WTC11 (cell line): ENCODE results near the gene SERPINA4. TPM values are rescaled to one million over a fixed set of nuclear protein-coding genes. Genes with fewer than 3 reads are reported as not detected.

Experiments used
- ATAC-seq: fragments of 200-7000 bp; cut with Tn5 transposase; 2 replicates; pipeline ENCODE4 v1.10.0; 2021; ENCODE audit warnings: mild to moderate bottlenecking, moderate library complexity
- CTCF ChIA-PET: fragments of 300-600 bp; sonication (Branson Sonifier 250); formaldehyde crosslinking; loops from one replicate; lab custom pipeline; 2021; ENCODE audit warnings: antibody characterized with exemption; lab: Charles Lee
- POLR2A ChIA-PET: fragments of 350-600 bp; sonication (Branson Sonifier 250); formaldehyde crosslinking; loops from one replicate; lab custom pipeline; 2021; ENCODE audit warnings: antibody characterized with exemption; lab: Charles Lee
- DNase-seq: peaks from one replicate; pipeline ENCODE4 v3.0.0; 2021; ENCODE audit warnings: low spot score
- H3K27ac Mint-ChIP-seq: 2 replicates; pipeline ENCODE4 v1.8.0; 2021; ENCODE audit warnings: mixed read lengths
- H3K27me3 Mint-ChIP-seq: 2 replicates; pipeline ENCODE4 v1.8.0; 2021; ENCODE audit warnings: low read depth, mild to moderate bottlenecking, moderate library complexity, mixed read lengths
- H3K36me3 Mint-ChIP-seq: 2 replicates; pipeline ENCODE4 v1.8.0; 2021; ENCODE audit warnings: mixed read lengths
- H3K4me1 Mint-ChIP-seq: 2 replicates; pipeline ENCODE4 v1.8.0; 2022; ENCODE audit warnings: mixed read lengths
- H3K4me3 Mint-ChIP-seq: 2 replicates; pipeline ENCODE4 v1.8.0; 2021; ENCODE audit warnings: mild to moderate bottlenecking, moderate library complexity, mixed read lengths
- H3K9me3 Mint-ChIP-seq: 2 replicates; pipeline ENCODE4 v1.8.0; 2021; ENCODE audit warnings: mixed read lengths
- ATF1 ChIP-seq: sonication (generic); formaldehyde crosslinking; IDR thresholded peaks from 2 replicates; pipeline ENCODE4 v1.8.1; 2023; ENCODE audit warnings: mild to moderate bottlenecking, moderate library complexity, missing genetic modification reagents
- CREM ChIP-seq: sonication (generic); formaldehyde crosslinking; IDR thresholded peaks from 2 replicates; pipeline ENCODE4 v1.8.1; 2022; ENCODE audit warnings: mild to moderate bottlenecking, missing genetic modification reagents, moderate library complexity
- ELF4 ChIP-seq: sonication (generic); formaldehyde crosslinking; IDR thresholded peaks from 2 replicates; pipeline ENCODE4 v1.8.1; 2022; ENCODE audit warnings: low read depth, mild to moderate bottlenecking, moderate library complexity, missing genetic modification reagents
- ETV6 ChIP-seq: sonication (generic); formaldehyde crosslinking; IDR thresholded peaks from 2 replicates; pipeline ENCODE4 v1.8.1; 2022; ENCODE audit warnings: mild to moderate bottlenecking, missing genetic modification reagents
- FOXJ3 ChIP-seq: sonication (generic); formaldehyde crosslinking; IDR thresholded peaks from 2 replicates; pipeline ENCODE4 v1.9.0; 2021; ENCODE audit warnings: missing genetic modification reagents, mild to moderate bottlenecking, borderline replicate concordance
- GRHL2 ChIP-seq: fragments of 250-450 bp; sonication (Bioruptor Pico); IDR thresholded peaks from 2 replicates; pipeline ENCODE4 v1.8.0; 2022; ENCODE audit warnings: mild to moderate bottlenecking, moderate library complexity; ENCODE audit not compliant: insufficient replicate concordance, severe bottlenecking
- SP1 ChIP-seq: sonication (generic); formaldehyde crosslinking; conservative IDR thresholded peaks from 2 replicates; pipeline ENCODE4 v1.8.1; 2022; ENCODE audit warnings: missing genetic modification reagents
- ZNF232 ChIP-seq: sonication (generic); formaldehyde crosslinking; IDR thresholded peaks from 2 replicates; pipeline ENCODE4 v1.8.0; 2022; ENCODE audit warnings: mild to moderate bottlenecking, missing genetic modification reagents
- ZNF396 ChIP-seq: fragments of 250-450 bp; sonication (Bioruptor Pico); IDR thresholded peaks from 2 replicates; pipeline ENCODE4 v1.8.0; 2021; ENCODE audit warnings: mild to moderate bottlenecking, moderate library complexity, borderline replicate concordance
- total RNA-seq: library from RNA; stranded (reverse); gene quantifications from 3 replicates; pipeline ENCODE4 v1.2.3, GENCODE V29; 2021
- TF ChIP-seq, protein P1 (sequence below): sonication (generic); formaldehyde crosslinking; IDR thresholded peaks from 2 replicates; pipeline ENCODE4 v1.8.1; 2022; ENCODE audit warnings: mild to moderate bottlenecking, moderate library complexity, missing genetic modification reagents
- TF ChIP-seq, protein P2 (sequence below): sonication (generic); formaldehyde crosslinking; IDR thresholded peaks from 2 replicates; pipeline ENCODE4 v1.8.1; 2022; ENCODE audit warnings: low read depth, mild to moderate bottlenecking, moderate library complexity, missing genetic modification reagents, borderline replicate concordance
- TF ChIP-seq, protein P3 (sequence below): sonication (generic); formaldehyde crosslinking; IDR thresholded peaks from 2 replicates; pipeline ENCODE4 v1.8.1; 2022; ENCODE audit warnings: mild to moderate bottlenecking, missing genetic modification reagents, moderate library complexity, borderline replicate concordance
- TF ChIP-seq, protein P4 (sequence below): sonication (generic); formaldehyde crosslinking; IDR thresholded peaks from 2 replicates; pipeline ENCODE4 v1.8.0; 2022; ENCODE audit warnings: mild to moderate bottlenecking, missing genetic modification reagents
- TF ChIP-seq, protein P5 (sequence below): sonication (generic); formaldehyde crosslinking; IDR thresholded peaks from 2 replicates; pipeline ENCODE4 v1.8.0; 2023; ENCODE audit warnings: mild to moderate bottlenecking, missing genetic modification reagents
- TF ChIP-seq, protein P6 (sequence below): sonication (generic); formaldehyde crosslinking; IDR thresholded peaks from 2 replicates; pipeline ENCODE4 v1.8.0; 2022; ENCODE audit warnings: mild to moderate bottlenecking, missing genetic modification reagents
- TF ChIP-seq, protein P7 (sequence below): sonication (generic); formaldehyde crosslinking; IDR thresholded peaks from 2 replicates; pipeline ENCODE4 v1.8.1; 2023; ENCODE audit warnings: mild to moderate bottlenecking, missing genetic modification reagents
- TF ChIP-seq, protein P8 (sequence below): sonication (generic); formaldehyde crosslinking; conservative IDR thresholded peaks from 2 replicates; pipeline ENCODE4 v1.8.1; 2023; ENCODE audit warnings: mild to moderate bottlenecking, low read depth, missing genetic modification reagents, moderate library complexity
- TF ChIP-seq, protein P9 (sequence below): fragments of 200-600 bp; IDR thresholded peaks from 2 replicates; pipeline ENCODE4 v1.8.0; 2022; ENCODE audit warnings: antibody characterized with exemption

The SERPINA4 gene
- total RNA-seq, 1 experiment from 2014 or later: not detected

DNA sequence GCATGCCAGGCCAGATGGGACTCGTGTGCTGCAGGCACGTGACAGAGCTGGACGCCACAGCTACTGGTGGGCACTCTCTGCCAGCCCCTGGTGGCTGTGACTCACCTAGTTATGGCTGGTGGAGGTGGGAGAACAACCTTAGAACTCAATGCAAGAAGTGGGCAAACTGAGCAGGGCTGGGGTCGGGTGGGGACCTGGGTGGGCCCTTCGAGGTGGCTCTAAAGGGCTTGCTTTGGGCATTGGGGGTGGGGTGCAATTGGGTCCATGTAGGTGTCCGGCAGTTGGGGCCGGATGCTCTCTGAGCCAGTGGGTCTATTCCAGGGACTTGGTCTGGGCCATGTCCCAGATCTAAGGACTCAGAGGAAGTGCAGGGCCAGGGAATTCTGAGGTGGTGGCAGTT, 46.9 kb upstream of the SERPINA4 start:
- peaks cover 7% of the 10 kb centered on the region for H3K36me3 Mint-ChIP-seq
- CTCF ChIA-PET: interaction anchor here (2.5 kb wide), 1 partner anchor 28 kb away, joined by 8 read pairs; no protein-coding TSS in a partner anchor
- ATAC-seq (no peak), DNase-seq (no peak)
- TF ChIP-seq, protein P1, sequence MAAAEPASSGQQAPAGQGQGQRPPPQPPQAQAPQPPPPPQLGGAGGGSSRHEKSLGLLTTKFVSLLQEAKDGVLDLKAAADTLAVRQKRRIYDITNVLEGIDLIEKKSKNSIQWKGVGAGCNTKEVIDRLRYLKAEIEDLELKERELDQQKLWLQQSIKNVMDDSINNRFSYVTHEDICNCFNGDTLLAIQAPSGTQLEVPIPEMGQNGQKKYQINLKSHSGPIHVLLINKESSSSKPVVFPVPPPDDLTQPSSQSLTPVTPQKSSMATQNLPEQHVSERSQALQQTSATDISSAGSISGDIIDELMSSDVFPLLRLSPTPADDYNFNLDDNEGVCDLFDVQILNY: no peak
- TF ChIP-seq ZNF232 (CRISPR knock-in tag): no peak
- no peak for TF ChIP-seq SP1
- TF ChIP-seq, protein P2, sequence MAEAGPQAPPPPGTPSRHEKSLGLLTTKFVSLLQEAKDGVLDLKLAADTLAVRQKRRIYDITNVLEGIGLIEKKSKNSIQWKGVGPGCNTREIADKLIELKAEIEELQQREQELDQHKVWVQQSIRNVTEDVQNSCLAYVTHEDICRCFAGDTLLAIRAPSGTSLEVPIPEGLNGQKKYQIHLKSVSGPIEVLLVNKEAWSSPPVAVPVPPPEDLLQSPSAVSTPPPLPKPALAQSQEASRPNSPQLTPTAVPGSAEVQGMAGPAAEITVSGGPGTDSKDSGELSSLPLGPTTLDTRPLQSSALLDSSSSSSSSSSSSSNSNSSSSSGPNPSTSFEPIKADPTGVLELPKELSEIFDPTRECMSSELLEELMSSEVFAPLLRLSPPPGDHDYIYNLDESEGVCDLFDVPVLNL (CRISPR knock-in tag): no peak
- TF ChIP-seq, protein P3, sequence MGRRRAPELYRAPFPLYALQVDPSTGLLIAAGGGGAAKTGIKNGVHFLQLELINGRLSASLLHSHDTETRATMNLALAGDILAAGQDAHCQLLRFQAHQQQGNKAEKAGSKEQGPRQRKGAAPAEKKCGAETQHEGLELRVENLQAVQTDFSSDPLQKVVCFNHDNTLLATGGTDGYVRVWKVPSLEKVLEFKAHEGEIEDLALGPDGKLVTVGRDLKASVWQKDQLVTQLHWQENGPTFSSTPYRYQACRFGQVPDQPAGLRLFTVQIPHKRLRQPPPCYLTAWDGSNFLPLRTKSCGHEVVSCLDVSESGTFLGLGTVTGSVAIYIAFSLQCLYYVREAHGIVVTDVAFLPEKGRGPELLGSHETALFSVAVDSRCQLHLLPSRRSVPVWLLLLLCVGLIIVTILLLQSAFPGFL (CRISPR knock-in tag): no peak
- TF ChIP-seq, protein P4, sequence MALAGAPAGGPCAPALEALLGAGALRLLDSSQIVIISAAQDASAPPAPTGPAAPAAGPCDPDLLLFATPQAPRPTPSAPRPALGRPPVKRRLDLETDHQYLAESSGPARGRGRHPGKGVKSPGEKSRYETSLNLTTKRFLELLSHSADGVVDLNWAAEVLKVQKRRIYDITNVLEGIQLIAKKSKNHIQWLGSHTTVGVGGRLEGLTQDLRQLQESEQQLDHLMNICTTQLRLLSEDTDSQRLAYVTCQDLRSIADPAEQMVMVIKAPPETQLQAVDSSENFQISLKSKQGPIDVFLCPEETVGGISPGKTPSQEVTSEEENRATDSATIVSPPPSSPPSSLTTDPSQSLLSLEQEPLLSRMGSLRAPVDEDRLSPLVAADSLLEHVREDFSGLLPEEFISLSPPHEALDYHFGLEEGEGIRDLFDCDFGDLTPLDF (CRISPR knock-in tag): no peak
- TF ChIP-seq, protein P5, sequence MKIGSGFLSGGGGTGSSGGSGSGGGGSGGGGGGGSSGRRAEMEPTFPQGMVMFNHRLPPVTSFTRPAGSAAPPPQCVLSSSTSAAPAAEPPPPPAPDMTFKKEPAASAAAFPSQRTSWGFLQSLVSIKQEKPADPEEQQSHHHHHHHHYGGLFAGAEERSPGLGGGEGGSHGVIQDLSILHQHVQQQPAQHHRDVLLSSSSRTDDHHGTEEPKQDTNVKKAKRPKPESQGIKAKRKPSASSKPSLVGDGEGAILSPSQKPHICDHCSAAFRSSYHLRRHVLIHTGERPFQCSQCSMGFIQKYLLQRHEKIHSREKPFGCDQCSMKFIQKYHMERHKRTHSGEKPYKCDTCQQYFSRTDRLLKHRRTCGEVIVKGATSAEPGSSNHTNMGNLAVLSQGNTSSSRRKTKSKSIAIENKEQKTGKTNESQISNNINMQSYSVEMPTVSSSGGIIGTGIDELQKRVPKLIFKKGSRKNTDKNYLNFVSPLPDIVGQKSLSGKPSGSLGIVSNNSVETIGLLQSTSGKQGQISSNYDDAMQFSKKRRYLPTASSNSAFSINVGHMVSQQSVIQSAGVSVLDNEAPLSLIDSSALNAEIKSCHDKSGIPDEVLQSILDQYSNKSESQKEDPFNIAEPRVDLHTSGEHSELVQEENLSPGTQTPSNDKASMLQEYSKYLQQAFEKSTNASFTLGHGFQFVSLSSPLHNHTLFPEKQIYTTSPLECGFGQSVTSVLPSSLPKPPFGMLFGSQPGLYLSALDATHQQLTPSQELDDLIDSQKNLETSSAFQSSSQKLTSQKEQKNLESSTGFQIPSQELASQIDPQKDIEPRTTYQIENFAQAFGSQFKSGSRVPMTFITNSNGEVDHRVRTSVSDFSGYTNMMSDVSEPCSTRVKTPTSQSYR: no peak
- no peak for TF ChIP-seq GRHL2 (CRISPR knock-in tag)
- TF ChIP-seq, protein P6, sequence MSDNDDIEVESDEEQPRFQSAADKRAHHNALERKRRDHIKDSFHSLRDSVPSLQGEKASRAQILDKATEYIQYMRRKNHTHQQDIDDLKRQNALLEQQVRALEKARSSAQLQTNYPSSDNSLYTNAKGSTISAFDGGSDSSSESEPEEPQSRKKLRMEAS: no peak
- no peak overlapping the region for H3K4me3 Mint-ChIP-seq
- H3K27ac Mint-ChIP-seq: no peak overlapping the region
- no peaks in the 10 kb centered on the region for H3K27me3 Mint-ChIP-seq
- peaks cover 19% of the 10 kb centered on the region for H3K4me1 Mint-ChIP-seq
- POLR2A ChIA-PET: no interaction called here
- peaks cover 8% of the 10 kb centered on the region for H3K9me3 Mint-ChIP-seq

DNA sequence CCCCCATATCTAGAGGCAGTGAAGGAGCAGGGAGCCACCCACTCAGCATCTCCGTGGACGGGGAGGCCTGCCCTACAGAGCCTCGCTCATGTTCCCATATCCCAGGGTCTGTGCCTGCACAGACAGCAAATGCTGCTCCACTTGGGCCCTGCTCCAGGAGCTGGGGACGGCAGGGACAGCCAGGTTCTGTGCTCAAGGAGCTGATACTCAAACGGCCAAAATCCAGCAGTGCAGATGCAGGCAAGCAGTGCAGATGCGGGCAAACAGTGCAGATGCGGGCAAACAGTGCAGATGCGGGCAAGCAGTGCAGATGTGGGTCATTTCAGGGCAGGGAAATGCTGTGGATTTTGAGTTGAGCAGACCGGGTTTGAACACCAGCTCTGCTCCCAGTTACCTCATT, 45.8 kb upstream of the SERPINA4 start:
- POLR2A ChIA-PET: no interaction called here
- no peak for ATAC-seq

DNA sequence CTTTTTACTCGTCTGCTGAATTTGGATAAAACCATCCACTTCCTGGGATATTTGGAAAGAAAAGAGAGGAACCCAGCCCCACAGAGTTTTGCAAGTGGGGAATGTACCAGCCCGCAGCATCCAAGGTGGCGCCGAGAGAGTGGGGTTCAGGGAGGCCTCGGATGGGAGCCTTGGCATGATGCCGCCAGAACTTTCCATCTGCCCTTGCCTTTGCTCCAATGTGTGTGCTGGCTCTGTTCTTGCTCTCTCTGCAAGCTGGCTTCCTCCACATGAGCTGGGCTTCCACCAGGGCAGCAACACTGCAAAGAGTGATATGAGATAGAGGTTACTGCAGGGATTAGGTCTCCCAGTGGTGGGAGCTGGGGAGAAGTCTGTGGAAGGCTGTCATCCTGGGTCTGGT, 45.4 kb upstream of the SERPINA4 start:
- H3K27me3 Mint-ChIP-seq: no peaks in the 10 kb centered on the region
- peaks cover 11% of the 10 kb centered on the region for H3K36me3 Mint-ChIP-seq
- peaks cover 19% of the 10 kb centered on the region for H3K4me1 Mint-ChIP-seq
- no peak overlapping the region for H3K27ac Mint-ChIP-seq
- ATAC-seq (no peak), DNase-seq (no peak)
- no peak overlapping the region for H3K4me3 Mint-ChIP-seq
- POLR2A ChIA-PET: no interaction called here
- CTCF ChIA-PET: interaction anchor here (1.1 to 1.3 kb wide), 2 partner anchors 29 to 82 kb away, joined by 3 to 5 read pairs; no protein-coding TSS in a partner anchor
- H3K9me3 Mint-ChIP-seq: peaks cover 15% of the 10 kb centered on the region
- TF ChIP-seq, protein P7, sequence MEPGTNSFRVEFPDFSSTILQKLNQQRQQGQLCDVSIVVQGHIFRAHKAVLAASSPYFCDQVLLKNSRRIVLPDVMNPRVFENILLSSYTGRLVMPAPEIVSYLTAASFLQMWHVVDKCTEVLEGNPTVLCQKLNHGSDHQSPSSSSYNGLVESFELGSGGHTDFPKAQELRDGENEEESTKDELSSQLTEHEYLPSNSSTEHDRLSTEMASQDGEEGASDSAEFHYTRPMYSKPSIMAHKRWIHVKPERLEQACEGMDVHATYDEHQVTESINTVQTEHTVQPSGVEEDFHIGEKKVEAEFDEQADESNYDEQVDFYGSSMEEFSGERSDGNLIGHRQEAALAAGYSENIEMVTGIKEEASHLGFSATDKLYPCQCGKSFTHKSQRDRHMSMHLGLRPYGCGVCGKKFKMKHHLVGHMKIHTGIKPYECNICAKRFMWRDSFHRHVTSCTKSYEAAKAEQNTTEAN (CRISPR knock-in tag): no peak
- TF ChIP-seq, protein P8, sequence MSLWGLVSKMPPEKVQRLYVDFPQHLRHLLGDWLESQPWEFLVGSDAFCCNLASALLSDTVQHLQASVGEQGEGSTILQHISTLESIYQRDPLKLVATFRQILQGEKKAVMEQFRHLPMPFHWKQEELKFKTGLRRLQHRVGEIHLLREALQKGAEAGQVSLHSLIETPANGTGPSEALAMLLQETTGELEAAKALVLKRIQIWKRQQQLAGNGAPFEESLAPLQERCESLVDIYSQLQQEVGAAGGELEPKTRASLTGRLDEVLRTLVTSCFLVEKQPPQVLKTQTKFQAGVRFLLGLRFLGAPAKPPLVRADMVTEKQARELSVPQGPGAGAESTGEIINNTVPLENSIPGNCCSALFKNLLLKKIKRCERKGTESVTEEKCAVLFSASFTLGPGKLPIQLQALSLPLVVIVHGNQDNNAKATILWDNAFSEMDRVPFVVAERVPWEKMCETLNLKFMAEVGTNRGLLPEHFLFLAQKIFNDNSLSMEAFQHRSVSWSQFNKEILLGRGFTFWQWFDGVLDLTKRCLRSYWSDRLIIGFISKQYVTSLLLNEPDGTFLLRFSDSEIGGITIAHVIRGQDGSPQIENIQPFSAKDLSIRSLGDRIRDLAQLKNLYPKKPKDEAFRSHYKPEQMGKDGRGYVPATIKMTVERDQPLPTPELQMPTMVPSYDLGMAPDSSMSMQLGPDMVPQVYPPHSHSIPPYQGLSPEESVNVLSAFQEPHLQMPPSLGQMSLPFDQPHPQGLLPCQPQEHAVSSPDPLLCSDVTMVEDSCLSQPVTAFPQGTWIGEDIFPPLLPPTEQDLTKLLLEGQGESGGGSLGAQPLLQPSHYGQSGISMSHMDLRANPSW (CRISPR knock-in tag): no peak
- no peak for TF ChIP-seq FOXJ3
- TF ChIP-seq, protein P9, sequence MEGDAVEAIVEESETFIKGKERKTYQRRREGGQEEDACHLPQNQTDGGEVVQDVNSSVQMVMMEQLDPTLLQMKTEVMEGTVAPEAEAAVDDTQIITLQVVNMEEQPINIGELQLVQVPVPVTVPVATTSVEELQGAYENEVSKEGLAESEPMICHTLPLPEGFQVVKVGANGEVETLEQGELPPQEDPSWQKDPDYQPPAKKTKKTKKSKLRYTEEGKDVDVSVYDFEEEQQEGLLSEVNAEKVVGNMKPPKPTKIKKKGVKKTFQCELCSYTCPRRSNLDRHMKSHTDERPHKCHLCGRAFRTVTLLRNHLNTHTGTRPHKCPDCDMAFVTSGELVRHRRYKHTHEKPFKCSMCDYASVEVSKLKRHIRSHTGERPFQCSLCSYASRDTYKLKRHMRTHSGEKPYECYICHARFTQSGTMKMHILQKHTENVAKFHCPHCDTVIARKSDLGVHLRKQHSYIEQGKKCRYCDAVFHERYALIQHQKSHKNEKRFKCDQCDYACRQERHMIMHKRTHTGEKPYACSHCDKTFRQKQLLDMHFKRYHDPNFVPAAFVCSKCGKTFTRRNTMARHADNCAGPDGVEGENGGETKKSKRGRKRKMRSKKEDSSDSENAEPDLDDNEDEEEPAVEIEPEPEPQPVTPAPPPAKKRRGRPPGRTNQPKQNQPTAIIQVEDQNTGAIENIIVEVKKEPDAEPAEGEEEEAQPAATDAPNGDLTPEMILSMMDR: no peak

More for the DNA sequence above, 45.8 kb upstream of the SERPINA4 start:
- TF ChIP-seq ETV6 (no peak), CREM (no peak), ELF4 (CRISPR knock-in tag) (no peak), ZNF396 (CRISPR knock-in tag) (no peak), ATF1 (CRISPR knock-in tag) (no peak)
- TF ChIP-seq, protein P7 (CRISPR knock-in tag): no peak
- no peak for DNase-seq
- peaks cover 15% of the 10 kb centered on the region for H3K9me3 Mint-ChIP-seq
- H3K4me1 Mint-ChIP-seq: peaks cover 19% of the 10 kb centered on the region
- H3K4me3 Mint-ChIP-seq: no peak overlapping the region
- no peaks in the 10 kb centered on the region for H3K27me3 Mint-ChIP-seq
- H3K27ac Mint-ChIP-seq: no peak overlapping the region
- CTCF ChIA-PET: interaction anchor here (1.1 to 1.3 kb wide), 2 partner anchors 29 to 81 kb away, joined by 3 to 5 read pairs; no protein-coding TSS in a partner anchor
- peaks cover 11% of the 10 kb centered on the region for H3K36me3 Mint-ChIP-seq
